GM18502 (cell line): ENCODE measurements around the gene RFC2.
"Not testable (repeated sequence)": the region's sequence is repeated elsewhere in the genome, so short reads cannot be mapped to it uniquely, and the experiment has no call there.

Experiments used
- ATAC-seq: cut with Tn5 transposase; IDR thresholded peaks from one replicate; pipeline ENCODE4 v1.9.1; 2021; ENCODE audit warnings: mild to moderate bottlenecking; ENCODE audit not compliant: unreplicated experiment, poor library complexity

RFC2 gene

GRCh38 chr7:74283858-74284447 lies 29.8 kb upstream of the RFC2 start:
- no peak for ATAC-seq

DNA sequence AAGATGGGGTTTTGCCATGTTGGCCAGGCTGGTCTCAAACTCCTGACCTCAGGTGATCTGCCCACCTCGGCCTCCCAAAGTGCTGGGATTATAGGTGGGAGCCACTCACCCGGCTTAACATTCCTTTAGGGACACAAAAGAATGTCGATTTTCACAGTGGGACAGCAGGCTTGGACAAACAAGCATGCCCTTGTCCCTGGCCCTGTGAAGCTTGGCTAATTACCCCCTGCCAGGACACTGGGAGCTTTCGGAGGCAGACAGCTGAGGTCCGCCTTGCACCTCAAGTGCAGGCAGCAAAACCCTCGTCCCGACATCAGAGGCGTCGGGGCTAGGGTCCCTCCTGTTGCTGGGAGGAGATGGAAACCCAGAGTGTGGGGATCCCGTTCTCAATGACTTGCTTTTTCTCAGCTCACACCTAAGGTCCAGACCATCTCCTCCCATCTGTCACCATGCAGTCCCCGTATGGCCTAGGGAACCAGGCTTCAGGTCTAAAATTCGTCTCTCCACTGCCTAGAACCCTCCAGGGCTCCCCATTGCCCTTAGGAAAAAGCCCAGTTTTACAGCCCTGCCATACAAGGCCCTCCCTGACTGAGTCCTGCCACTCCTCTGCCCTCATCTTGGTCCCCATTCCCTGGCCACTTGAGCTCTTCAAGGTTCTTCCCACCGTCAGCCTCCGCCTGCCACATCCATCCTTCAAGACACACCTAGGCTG lies 28.7 kb upstream of the RFC2 start:
- ATAC-seq, result no peak

DNA sequence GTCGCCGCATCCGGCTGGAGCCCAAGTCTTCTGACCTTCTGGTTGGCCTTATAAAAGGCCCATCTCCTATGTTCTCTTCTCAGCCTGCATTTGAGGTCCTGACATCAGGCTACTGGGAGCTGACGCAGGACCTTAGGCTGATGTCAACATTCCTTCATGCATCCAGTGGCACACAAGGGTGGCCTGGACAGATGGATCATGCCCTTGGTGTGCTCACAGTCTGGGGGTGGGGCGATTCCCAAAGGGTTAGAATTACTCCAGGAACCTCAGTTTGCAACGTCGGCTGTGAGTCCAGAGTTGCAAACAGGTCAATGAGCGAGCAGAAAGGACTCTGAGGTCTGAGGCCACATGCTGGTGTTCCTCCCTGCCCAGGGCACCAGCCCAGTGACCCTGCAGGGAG lies 26.8 kb upstream of the RFC2 start:
- no peak for ATAC-seq

DNA sequence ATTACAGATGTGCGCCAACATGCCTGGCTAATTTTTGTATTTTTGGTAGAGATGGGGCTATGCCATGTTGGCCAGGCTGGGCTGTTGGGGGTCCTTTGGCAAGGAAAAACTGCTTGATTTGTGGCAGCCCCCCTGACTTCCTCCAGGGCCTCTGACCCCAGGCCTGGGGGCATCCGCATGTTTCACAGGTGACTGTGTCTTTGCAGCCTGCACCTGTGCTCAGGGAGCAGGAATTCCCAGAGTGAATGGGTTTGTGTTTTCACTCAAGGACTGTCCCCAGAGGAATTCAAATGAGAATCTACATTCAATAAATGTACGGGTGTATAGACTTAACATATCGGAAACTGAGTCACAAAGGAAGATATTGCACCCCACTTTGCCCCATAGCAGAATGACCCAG lies 23.4 kb upstream of the RFC2 start:
- ATAC-seq, result no peak

DNA sequence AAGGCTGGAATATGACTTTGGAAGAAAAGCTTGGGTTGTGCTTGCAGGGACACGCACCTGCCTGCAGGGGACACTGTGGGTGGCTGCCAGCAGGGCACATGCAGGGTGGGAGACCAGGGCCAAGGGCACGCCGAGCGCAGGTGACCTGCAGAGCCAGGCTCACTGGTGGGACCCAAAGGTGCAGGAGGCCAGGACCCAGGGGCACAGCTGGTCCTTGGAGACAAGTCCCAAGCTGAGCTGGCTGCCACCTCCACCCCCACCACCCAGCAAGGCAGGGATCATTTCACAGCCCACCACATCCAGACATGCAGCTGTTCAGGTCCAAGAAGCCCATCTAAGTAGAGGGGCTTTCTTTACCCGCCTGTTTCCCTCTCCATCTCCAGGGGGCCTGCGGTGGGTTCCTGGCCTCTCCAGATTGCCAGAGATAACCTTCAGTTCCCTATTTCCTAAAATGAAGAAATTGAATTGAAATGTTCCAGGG lies 21.2 kb upstream of the RFC2 start:
- ATAC-seq, result no peak

DNA sequence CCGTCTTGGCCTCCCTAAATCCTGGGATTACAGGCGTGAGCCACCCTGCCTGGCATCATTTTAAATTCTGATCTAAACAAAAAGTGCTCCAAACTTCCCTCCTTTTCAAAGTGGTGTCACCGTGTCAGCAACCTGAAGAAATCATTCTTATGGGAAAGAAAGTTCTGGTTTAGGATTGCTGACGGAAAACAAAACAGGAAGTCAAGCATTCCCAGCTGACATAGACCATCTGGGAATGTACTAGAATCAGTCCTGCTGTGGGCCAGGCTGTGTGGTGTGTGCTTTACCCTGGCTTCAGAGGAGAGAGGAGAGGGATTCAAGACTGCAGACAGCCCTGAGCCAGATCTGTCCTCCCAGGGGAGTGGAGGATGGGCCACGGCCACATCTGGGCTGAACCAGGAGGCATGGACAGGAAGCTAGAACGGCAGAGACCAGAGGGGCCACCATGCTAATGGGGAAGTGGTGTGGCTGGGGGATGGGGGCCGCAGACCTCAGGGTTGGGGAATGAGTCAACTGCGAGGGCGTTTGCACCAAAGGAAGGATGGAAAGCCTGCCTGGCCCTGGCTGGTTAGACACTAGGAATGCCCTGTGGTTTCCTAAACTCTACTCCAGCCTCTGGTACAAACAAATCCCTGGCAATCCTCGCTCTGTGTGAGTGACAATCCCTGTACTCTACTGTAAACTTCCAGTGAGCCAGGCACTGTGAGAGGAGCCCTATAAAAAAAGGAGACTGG lies 18.3 kb upstream of the RFC2 start:
- ATAC-seq, result peak; percentile 78

DNA sequence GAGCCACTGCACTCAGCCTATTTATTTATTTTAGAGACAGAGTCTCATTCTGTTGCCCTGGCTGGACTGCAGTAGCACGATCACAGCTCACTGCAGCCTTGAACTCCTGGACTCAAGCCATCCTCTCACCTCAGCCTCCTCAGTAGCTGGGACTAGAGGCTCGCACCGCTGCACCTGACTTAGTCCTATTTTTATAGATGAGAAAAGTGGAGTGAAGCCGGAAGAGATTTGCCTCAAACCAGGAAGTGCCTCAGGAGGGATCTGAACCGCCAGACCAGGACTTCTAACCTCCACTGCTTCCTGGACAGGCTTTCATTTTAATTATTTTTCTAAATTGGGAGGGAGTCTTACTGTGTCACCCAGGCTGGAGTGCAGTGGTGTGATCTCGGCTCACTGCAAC lies 17.5 kb upstream of the RFC2 start:
- ATAC-seq, result no peak

DNA sequence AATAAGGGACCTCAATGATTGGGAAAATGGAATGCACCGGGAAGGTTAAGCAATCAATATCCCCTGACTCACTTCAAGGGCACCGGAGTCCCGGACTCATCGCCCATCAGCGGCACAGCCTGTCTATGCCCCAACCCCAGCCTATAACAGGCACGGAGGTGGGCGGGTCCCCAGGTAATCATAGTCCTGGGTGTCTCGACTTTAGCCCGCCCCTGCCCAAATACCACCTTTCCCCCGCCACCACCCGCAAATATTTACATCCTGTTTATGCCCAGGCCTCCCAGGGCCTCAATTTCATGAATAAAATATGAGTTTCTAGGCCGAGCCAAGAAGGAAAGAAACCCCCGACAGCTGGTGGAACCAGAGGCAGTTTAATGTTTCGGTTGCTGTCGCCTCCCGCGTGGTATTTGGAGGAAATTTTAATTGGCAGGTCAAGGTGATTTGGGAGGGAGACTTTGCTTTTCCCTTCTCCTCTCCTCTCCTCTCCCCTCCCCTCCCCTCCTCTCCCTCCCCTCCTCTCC lies 15.6 kb upstream of the RFC2 start:
- ATAC-seq, result peak; percentile 35

GRCh38 chr7:74267756-74268565 lies 13.8 kb upstream of the RFC2 start:
- no peak for ATAC-seq

GRCh38 chr7:74266191-74266963 lies 12.2 kb upstream of the RFC2 start:
- ATAC-seq, result no peak

- no peak for ATAC-seq
These were observed 9.4 kb upstream of the RFC2 start for GRCh38 chr7:74263399-74264120.

GRCh38 chr7:74262639-74263398 lies 8.6 kb upstream of the RFC2 start:
- no peak for ATAC-seq

DNA sequence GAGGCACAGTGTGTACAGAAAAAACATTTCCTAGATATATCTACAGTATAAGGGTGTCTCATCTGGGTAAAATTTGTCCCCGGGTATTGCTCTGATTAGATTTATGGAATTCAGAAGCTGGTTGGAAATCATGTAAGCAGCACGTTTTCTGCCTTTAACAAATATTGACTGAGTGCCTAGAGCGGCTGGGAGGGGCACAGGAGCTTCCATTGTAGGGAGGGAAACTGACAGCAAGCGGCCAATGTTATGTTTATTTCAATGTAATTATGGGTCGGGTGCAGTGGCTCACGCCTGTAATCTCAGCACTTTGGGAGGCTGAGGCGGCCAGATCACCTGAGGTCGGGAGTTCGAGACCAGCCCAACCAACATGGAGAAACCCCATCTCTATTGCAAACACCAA lies 4.4 kb upstream of the RFC2 start:
- no peak for ATAC-seq

GRCh38 chr7:74256491-74257408 lies 2.6 kb upstream of the RFC2 start:
- ATAC-seq, result no peak

DNA sequence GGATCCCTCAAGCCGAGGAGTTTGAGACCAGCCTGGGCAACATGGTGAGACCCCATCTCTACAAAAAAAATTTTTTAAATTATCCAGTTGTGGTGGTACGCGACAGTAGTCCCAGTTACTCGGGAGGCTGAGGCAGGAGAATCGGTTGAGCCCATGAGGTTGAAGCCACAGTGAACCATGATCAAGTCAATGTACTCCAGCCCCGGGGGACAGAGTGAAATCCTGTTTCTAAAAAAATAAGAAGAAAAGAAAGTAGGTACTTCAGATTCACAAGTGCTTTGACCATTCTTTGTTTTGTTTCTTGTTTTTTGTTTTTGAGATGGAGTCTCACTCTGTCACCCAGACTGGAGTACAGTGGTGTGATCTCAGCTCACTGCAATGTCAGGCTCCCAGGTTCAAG lies 1.3 kb upstream of the RFC2 start:
- not testable (repeated sequence) for ATAC-seq

DNA sequence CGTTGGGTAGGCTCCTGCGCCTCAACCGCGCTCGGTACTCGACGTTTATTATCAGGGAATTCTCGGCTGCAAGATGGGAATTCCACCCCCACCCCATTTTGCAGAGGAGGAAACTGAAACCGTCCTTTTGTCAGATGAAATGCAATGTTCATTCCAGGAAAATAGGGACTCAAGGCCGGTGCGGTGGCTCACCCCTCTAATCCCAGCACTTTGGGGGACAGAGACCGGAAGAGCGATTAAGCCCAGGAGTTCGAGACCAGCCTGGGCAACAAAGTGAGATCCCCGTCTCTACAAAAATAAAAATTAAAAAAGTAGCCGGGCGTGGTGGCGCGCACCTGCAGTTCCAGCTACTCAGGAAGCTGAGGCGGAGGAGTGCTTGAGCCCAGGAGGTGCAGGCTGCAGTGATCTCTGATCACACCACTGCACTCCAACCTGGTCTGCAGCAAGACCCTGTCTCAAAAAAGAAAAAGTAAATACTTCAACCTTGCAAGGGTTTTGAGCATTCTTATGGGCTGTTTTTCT lies 720 bp upstream of the RFC2 start:
- ATAC-seq, result no peak

GRCh38 chr7:74253835-74254128 lies 417 bp downstream of the RFC2 start:
- ATAC-seq, result no peak
